HTERT RPE-1 (cell line): ENCODE measurements around the gene FAM131B.
"Not testable (repeated sequence)": the region's sequence is repeated elsewhere in the genome, so short reads cannot be mapped to it uniquely, and the experiment has no call there.

ENCODE experiments used
- in situ Hi-C: fragments of 300-500 bp; cut with MboI; formaldehyde crosslinking; loops from 4 replicates; pipeline ENCODE4 v1.14.3; 2020; ENCODE audit warnings: low sequenced_read_pairs

FAM131B gene

DNA sequence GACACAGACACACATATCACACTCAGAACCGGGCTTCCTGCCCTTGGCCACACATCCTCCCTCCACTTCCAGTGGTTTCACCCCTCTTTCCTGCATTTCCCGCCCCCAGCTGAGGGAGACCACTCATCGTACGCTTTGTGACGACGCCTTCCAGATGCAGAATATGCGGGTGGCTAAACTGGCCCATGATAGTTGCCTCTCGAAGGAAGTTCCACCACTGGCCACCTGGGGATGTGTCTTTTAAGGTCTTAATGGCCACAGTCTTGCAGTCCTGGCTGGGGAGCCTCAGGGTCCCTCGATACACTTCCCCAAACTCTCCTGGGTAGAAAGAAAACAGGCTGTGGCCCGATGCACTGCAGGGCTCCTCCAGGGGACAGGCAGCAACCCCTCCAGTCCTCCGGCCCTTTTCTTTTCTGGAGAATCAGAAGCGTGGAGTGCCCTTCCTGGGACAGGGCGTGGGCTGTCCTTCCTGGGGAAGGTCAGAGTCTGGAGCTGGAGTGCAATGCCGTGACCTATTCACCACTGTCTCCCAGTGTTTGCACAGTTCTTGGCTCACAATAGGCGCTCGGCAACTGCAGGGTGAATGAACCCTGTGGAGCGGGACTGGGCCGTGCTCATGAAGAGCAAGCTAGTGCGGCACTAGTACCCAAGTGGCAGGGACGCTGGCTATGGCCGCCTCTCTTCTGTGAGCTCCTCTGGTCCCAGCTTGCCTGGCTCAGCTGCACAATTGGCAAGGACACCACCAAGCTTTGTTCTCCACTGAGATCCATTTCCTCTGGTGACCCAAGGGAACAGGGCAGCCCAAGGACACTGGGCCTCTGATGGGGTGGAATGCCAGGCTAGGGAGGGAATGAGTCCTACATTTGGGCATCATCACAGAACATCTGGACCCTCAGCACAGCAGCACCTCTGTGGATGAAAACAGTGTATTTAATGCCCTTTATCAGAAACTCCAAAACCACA is 33.0 kb upstream of the FAM131B start:
- in situ Hi-C loops: no loop called here

DNA sequence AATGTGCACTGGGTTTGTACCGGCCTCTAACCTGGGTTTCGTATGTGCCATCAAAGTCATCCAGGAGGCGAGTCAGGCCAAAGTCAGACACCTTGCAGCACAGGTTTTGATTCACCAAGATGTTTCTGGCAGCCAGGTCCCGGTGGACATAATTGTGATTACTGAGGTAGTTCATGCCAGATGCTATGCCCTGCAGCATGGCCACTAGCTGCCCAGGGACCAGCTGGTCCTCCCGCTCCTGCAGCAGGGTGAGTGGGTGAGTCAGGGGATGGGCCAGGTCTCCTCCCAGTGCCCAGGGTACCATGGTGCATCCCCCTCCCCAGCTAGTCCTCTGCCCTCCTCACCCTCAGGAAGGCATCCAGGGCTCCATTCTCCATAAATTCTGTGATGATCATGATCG is 32.3 kb upstream of the FAM131B start:
- in situ Hi-C loops: no loop called here

DNA sequence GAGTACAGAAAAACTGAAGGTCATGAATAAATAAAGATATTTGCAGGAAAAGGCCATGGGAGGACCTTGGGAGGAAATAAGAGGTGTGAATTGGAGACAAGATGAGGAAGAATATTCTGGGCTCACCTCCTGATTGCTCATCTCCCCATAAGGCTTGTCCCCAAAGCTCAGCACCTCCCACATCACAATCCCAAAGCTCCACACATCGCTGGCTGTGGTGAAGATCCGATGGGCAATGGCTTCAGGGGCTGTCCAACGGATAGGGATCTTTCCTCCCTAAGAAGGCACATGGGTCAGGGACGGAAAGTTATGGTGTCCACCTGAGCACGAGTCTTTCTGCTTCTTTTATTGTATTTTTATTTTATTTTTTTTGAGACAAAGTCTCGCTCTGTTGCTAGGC is 31.6 kb upstream of the FAM131B start:
- in situ Hi-C loops: no loop called here

DNA sequence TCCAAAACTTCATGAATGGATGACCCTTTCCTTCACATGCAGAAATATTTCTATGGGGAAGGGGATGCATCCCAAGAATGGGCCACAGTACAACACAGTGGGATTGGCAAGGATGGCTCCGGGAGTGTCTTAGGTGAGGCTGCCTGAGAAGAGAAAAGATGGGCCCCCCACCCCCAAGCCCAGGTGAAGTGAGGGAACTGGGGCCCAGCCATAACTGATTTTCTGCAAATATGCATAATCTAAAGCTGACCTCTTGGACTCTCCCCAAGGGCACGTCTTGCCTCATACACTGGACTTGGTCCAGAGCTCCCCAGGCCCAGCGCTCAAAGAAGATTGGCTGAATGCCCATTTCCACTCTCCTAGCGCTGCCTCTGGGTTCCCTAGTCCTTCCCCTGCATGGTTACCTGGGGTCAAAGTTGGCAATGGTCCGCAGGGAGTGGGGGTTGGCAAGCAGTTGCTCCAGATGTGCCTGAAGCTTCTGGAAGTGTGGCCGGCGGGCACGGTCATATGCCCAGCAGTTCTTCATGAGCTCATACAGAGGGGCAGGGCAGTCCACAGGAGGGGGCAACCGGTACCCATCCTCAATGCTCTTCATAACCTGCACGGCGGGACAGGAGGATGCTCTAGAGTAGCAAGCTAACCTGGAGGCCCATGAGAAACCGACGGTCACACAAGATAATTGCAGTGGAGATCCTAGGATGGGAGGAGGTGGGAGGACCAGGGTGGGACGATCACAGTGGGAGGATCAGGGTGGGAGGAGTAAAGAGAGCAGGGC is 30.9 kb upstream of the FAM131B start:
- in situ Hi-C loops: no loop called here

DNA sequence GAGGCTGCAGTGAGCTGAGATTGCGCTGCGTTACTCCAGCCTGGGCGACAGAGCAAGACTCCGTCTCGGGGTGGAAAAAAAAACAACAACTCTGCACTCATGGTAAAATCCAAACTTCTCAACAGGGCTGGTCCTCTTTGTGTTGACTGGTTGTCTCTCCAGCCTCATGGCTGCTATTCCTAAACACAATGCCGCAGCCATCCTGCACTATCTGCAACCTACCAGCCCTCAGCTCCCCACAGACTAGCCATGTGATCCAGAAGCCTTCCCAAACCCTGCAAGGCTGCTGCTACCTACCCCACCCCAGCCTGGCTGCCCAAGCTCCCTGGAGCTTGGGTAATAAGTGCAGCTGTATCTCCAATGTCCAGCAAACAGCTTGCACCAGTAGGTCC is 30.4 kb upstream of the FAM131B start:
- in situ Hi-C loops: no loop called here

DNA sequence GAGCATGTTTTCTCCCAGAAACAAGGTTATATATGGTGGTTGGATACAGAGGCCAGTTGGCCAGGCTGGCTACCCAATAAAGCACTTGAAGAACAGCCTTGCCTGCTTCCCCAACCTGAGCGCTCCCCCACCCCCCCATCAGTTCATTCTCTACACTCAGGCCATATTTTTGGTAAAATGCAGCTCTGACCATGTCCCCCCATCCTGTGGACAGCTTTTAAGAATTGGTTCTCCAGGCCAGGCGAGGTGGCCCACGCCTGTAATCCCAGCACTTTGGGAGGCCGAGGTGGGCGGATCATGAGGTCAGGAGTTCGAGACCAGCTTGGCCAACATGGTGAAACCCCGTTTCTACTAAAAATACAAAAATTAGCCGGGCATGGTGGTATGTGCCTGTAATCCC is 29.9 kb upstream of the FAM131B start:
- in situ Hi-C loops: not testable (repeated sequence)

DNA sequence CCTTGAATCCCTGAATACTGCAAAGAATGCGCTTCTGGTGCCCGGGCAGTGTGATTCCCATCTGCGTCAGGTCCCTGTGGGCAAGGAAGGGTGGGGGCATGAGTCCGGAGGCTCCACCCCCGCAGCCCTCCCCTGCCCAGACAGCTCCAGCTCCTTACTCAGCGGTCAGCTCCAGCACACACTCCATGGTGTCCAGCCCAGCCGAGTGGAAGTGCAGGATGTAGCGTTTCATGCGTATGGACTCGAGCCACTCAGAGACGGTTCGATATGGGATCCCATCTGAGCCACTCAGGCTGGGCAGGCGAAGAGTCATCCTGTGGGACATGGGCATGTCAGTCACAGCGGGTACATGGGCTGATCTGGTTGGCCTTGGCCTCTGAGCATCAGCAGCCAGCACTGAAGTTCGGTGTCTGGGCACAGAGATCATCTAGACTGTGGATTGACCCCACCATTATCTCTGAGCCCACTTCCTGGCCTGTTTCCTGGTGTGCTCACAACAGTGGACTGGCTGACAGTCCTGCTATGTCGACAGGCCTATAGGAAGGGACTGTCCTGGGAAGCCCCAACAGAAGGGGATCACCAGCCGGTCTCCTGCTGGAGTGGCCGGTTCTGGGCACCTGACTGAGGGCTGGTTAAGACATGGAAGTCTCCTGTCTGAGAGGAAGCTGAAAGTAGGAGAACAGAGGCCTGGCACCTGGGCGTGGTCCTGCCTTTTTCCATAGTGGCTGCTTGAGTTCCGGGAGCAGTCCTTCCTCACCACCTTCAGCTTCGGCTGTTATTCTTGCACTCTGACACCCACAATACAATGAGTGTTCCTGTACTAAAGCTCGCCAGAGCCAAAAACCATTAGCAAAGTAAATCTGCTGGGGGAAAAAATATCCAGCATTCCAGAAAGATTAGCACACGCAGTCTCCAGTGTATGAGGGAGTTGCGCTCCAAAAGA is 29.2 kb upstream of the FAM131B start:
- in situ Hi-C loops: no loop called here

DNA sequence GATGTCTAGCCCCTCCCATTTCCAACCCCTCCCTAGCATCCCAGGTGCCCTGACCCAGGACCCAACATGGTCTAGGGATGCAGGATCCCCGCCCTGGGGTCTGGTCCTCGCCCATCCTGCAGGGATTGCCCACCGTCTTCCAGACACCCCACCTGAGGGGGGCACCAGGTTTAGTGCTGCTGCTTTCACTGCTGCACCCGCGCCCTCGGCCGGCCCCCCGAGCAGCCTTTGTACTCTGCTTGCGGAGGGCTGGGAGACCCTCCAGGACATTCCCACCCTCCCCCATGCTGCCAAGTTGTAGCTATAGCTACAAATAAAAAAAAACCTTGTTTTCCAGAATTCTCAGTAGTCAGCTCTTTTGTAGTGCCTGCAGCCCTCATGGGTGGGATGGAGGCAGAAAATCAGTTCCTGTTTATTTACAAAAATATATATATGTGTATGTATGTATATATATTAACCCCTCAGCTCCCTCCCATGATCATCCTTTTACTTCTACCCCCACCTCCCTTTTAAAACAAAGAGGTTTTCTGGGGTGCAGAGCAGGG is 28.3 kb upstream of the FAM131B start:
- in situ Hi-C loops: no loop called here

DNA sequence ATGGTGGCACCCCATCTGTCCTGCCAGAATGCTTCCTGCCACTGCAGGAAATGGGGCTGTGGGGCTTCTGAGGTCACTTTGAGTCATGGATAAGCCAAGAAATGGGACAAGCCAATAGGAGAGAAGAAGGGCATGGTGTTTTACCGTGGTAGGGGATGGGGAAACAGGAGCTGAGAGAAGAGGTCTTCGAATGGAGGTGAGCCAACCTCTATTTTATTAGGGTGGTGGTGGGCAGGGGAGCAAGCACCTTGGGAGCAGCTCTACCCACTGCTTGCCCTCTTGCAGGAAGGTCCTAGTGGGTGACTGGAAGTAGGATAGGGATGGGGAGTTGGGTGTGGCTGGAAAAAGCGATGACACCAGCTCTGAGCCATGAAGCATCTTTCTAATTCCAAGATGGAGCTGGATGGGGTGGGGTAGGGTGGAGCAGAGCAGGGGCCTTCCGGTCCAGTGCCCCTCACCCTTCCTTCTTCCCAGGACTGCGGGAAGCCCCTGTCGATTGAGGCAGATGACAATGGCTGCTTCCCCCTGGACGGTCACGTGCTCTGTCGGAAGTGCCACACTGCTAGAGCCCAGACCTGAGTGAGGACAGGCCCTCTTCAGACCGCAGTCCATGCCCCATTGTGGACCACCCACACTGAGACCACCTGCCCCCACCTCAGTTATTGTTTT is 27.7 kb upstream of the FAM131B start:
- in situ Hi-C loops: no loop called here

DNA sequence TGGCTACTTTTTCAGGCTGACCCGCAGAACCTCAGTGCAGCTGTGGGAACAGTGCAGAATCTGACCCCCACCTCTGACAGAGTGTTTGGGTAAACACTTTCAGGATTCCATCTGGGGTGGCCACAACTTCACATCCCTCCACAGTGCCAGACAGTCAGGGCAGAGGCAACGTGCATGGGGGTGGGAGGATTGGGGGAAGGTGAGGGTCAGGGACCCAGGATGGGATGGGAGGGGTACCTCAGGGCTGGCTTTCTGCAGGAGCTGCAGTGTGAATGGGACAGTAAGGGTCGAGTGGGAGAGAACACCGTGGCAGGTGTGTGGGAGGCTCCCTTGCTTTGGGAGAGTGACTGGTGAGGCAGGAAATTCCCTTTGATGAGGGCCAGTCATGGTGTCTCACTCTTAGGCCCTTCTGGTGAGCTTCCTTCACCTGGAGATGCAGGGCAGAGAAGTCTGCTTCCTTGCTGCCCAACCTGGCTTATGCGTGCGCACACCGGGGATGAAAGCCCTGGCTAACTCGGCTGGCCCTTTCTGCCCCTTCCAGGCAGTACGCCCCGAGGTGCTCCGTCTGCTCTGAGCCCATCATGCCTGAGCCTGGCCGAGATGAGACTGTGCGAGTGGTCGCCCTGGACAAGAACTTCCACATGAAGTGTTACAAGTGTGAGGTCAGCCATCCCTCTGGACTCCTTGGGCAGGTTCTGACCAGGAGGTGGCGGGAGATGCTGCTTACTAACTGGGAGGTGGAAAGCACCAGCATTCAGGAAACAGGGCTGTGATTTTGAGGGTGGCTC is 27.0 kb upstream of the FAM131B start:
- in situ Hi-C loops: no loop called here

DNA sequence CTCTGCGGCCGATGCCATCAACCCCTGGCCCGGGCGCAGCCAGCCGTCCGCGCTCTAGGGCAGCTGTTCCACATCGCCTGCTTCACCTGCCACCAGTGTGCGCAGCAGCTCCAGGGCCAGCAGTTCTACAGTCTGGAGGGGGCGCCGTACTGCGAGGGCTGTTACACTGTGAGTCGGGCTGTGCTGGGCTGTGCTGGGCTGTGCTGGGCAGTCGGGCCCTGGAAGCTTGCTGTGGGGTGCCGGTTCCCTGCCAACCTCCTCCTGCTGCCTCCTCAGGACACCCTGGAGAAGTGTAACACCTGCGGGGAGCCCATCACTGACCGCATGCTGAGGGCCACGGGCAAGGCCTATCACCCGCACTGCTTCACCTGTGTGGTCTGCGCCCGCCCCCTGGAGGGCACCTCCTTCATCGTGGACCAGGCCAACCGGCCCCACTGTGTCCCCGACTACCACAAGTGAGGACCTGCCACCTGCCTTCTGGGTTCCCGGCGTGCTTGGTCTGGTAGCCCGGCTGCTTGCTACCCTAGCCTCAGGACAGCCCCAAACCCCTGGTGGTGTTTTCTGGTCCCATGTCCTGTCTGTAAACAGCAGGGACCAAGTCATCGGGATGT is 26.1 kb upstream of the FAM131B start:
- in situ Hi-C loops: no loop called here

DNA sequence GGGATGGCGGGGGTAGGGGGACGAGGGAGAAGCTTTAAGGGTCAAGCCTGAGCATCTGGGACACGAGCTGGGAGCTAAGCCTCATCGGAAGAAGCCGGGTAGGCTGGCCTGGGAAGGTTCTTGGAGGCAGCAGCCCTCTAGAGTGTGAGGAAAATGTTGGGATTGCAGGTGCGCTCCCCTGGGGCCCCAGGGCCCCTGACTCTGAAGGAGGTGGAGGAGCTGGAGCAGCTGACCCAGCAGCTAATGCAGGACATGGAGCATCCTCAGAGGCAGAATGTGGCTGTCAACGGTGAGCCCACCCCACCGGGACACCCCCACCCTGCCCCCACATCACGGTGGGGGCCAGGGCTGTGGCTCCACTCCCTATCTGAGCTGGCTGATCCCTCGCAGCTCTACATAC is 25.5 kb upstream of the FAM131B start:
- in situ Hi-C loops: no loop called here

DNA sequence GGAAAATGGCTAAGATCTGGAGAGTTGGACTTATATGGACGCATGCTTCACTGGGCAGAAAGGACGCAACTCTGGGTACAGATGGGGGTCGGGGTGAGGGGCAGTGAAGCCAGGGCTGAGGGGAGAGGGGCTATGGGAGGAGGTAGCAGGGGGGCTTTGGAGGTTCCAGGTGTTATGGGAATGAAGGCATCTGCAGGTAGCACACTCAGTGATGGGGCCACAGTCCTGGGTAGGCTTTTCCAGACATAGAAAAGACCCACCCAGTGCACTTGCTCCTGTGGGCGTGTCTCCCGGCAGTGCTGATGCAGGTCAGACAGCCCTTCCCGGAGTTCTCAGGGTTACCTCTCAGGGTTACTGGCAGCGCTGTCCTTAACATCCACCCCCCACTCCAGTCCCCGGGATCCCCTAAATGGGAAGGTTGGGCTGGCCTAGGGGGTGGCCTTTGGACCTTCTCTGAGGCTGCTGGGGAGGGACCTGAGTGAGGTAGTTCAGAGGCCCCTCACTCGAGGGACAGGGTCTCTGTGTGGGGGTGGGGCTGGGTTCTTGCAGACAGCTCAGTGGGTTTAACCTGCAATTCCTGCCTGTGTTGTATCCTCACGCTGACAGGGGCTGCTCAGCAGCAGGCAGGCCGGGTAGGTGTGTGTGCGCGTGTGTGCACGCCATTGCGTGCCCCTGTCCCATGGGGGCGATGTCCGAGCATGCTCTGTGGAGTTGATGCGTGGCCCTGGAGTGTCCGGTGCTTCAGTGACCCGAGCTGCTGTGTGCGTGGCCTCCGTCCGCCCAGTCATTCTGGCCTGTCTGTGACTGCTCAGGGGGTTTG is 24.9 kb upstream of the FAM131B start:
- in situ Hi-C loops: no loop called here

DNA sequence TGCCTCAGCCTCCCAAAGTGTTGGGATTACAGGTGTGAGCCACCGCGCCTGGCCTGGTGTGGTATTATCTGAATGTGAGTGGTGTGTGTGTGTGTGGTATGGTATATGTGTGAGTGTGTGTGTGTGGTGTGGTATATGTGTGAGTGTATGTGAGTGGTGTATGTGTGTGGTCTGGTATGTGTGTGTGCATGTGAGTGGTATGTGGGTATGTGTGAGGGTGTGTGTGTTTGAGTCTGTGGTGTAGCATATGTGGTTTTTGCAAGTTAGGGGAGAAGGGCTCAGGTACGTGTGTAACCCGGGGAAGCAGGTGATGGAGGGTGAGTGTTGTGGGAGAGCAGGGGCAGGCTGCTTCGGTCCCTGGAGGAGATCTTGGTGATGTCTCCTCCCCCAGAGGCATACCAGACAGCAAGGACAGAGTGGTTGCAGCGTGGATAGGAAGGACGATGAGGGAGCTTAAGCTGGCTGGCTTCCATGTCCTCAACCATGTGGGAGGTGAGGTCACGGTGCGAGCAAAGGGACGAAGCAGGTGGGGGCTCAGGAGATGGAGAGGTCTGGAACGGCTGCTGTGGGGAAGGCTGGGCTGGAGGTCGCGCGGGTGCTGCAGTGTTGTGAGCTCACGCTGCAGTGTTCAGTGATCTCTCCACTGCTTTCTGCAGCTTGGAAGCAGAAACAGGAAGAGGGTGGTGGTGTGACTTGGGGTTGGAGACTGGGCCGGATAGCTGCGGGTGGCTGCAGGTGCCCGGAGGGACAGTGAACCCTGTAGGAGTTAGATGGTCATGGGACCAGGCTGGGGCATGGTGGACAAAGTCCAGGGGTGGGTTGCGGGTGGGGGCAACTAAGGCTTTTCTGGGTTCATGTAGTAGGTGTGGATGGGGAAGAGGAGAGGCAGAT is 23.6 kb upstream of the FAM131B start:
- in situ Hi-C loops: no loop called here

DNA sequence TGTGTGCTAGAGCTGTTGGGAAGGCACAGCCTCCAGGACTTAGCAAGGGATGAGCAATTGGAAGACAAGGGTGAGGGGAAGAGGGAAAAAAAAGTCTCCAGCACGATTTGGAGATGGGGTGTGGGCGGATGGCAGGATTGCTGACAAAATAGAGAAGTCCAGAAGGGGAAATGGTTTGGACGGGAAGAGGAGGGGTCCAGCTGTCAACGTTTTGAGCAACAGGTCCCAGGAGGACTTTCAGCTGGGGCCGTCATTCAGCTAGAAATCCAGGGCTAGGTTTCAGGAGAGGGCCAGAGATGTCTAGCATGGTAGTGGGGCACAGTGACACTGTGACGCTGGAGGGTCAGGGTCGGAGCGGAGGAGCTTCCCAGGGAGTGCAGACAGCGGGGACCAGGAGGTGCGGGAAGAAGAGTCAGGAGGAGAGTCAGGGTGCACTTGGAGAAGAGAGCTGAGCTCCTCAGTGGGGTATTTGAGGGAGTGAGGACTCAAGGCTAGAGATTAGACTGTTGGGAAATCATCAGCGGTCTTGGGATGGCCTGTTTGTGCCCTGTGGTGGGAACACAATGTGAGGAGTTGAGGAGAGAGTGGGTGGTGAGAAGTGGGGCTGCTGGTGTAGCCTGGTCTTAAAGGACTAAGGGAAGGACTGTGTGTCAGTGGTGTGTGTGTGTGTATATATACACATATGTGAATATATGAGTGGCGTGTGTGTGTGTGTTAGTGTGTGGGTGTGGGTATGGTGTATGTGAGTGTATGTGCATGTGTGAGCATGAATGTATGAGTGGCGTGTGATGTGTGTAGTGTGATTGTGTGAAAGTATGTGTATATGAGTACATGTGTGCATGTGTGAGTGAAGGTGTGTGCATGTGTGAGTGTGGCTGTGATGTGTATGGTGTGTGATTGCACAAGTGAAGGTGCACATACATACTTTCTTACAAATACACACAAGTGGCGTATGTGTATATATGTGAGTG is 22.4 kb upstream of the FAM131B start:
- in situ Hi-C loops: no loop called here

DNA sequence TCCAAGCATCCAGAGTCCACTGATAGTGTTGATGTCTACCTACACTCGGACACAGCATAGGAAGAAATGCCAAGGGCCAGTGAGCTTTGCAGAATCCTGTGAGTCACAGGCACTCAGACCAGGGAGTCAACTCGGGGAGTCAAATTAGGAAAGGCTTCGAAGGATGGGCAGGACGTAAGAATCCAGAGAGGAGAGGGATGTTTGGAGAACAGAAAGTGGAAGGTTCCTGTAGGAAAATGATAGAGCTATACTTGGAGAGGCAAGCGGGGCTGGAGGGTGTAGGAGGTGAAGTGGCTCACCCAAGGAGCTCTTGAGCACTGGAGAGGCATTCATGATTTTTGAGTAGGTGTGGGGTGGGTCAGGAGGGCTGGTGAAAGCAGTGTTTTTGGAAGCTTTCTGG is 21.6 kb upstream of the FAM131B start:
- in situ Hi-C loops: no loop called here
